Right forelimb (tissue), 1 donor: ENCODE measurements around the gene MYOCD.

Experiments used
- DNase-seq: peaks from one replicate; pipeline ENCODE4 v3.0.0-alpha.2; 2018

Gene MYOCD

DNA sequence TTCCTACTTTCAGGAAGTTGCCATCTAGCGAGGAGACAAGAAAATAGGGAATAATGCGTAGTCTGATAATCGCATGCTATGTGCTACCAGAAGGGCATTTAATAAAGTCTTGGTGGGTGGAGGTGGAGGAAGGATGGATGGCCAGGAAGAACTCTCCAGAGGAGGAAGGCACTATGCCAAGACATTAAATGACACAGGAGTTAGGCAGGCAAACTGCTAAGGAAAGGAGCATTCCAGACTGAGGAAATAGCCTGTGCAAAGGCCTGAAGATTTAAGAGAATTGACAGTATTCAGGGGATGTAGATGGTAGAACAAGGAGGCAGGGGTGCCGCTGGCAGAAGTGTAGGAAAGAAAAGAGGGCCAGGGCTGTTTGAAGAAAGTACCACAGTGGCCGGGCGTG is 104.3 kb downstream of the MYOCD start:
- DNase-seq, result no peak

DNA sequence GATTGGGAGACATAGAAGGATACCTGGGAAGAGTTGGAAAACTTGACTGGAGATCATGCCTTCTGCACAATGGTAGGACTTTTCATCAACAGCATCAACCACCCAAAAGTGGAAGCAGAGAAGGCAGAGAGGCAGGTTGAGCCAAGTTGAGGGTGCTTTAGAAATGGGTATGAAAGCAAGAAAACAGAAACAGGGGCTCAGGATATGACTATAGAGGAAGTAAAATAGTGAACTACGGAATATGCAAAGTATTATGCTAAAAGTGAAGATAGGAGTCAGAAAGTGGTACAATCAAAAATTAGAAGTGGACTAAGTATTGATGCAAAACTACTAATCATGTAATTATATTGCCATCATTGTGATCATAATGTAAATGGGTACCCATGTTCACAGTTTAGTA is 107.5 kb downstream of the MYOCD start:
- DNase-seq, result no peak

DNA sequence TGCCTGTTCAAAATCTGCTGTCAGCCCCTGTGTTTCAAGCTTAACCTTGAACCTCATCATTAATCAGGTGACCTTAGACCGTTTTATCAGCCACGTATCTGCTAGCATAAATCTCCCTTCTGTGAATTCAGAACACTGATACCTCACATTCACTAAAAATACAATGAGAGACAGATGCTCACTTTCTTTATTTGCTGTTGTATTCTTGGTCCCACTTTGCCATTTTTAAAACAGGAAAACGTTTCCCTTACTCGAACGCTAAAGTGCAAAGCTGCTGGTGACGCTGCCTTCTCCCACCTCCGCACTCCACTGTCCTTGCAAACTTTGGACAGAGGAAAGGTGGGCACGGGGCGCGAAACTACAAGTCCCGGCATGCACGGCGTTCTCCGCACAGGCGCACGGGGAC is 123.4 kb downstream of the MYOCD start:
- DNase-seq, result no peak

DNA sequence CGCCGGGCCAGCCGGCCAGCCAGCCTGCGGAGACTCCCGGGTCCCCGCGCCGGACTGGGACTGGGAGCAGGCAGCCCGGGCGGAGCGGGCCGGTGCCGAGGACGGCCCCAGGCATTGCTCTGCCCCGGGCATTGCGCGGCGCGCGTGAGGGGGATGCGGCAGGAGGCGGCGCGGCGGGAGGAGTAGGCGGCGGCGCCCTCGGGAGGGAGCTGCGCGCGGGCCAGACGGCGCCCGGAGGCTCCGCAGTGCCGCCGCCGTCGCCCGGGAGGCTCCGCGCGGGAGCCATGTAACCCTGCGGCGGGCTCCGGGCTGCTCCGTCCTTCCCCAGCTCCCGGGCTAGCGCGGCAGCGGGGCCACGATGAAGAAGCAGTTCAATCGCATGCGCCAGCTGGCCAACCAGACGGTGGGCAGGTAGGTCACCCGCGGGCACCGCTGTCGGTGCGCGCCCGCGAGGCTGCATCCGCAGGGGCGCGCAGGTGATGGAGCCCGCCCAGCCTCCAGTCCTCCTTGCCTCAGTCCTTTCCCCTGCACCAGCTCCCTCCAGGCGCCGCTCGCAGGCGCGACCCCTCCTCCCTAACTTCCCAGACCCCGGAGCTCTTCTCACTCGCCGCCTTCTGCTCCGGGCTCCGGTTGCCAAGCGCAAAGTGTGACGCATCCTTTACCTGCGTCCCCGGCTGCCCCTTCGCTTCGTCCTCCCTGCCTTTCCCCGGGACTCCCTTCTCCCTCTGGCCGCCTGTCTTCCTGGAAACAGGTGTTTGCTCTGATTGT is 124.0 kb downstream of the MYOCD start, which contains the start of gene ARHGAP44:
Gene ARHGAP44, plus strand, starts transcription at position 18 of the 768 bp plus-strand sequence. Its CDS starts 341 bp downstream, at position 359.
- DNase-seq, result peak; percentile 85

DNA sequence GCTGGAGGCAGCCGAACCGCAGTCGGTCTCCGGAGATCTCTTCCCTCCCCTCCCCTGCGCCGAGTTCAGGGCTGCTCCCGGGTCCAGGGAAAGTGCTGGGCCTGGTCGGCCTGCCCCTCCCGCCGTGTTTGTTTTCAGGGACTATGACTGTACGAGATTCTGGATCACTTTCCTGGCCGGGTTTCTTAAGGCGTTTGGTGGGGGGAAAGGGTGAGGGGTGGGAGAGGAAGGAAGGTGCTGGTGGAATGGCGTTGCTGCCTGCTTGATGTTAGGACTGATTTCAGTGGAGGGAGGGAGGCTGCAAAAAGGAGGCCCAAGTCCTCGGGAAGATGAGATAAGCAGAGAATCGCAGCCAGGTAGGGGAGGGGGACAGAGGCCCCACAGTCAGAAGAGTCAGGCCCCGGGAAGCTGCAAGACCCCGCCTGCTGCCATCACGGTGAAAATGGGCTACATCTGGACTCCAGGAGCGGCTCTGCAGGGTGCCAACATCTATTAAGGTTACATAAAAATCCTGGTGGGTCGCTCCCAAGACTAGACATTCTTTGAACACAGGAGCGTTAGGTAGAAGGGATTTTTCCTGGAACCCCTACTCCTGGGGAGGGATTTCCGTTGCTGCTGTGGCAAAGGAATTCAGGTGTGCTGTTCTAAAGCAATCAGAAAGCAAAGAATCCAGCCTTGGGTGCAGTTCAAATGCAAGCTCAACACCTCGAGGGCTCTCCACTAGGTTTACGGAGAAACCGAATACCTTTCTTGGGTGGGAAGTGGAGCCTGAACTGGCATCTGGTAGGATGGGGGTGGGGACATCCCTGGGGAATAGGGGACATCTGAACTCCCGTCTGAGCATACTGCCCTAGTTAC is 124.8 kb downstream of the MYOCD start:
- no peak for DNase-seq

DNA sequence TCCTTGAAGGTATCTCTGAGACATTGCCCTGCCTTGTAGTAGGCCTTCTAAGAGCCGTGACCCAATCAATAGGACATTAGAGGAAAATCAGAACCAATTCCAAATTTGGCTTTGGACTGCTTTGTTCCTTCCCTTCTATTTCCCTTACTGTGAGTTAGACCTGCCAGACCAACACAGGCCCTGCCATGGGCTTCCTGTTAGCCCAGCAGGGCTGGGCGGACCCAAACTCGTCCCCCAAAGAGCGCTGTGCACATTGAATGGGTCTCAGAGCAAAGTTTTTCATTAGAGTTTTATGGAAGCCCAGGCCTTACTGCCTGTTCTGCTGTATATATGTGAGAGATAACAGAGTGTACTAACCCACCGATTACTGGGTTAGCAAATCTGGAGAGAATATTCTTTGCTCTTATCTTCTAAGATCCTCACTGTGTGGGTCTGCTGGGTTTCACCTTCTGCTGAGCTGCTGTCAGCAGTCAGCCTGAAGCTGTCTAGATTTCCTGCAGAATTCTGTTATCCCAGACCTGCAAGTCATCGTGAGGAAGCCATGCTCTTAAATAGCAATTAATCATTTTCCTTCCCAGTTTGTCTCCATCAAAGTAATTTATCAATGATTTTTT is 129.3 kb downstream of the MYOCD start:
- no peak for DNase-seq

DNA sequence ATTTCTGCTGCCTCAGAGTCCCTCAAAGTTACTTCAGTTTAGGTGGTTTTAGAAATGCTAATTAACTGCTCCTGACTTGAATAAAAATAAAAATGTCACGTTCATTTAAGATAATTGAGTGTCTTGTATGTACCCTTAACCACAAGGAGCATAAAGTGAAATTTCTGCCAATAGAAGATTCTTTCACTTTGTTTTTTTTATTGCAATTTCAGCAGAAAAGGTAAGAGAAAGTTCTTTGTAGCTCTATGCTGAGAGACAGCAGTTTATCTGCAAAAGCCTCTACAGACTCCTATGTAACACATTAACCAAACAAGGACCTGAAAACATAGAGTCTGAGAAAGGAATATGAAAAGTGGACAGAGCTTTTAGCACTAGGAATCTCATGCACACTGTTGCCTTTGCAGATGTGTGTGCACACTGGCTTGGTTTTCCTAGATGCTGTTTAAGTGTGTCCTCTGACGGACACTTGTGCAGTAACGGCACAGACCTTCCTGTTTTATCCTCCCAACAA is 135.2 kb downstream of the MYOCD start:
- DNase-seq, result no peak

DNA sequence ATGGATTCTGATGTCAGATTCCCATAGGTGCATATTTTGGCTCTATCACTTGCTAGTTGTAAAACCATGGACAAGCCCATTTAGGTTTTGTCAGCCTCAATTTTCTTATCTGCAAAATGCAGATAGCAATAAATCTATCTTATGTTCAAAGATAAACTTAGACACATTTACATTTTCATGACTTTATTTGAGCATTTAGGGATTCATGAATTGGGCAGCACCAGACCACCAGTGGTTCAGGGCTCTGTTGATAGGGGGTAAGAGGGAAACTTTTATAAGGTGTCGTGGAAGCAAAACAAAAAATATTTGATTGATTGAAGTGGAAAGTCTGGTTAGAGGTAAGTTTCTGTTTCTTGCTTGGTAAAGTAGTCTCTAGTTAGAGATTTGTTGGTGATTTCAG is 140.9 kb downstream of the MYOCD start:
- DNase-seq, result no peak

DNA sequence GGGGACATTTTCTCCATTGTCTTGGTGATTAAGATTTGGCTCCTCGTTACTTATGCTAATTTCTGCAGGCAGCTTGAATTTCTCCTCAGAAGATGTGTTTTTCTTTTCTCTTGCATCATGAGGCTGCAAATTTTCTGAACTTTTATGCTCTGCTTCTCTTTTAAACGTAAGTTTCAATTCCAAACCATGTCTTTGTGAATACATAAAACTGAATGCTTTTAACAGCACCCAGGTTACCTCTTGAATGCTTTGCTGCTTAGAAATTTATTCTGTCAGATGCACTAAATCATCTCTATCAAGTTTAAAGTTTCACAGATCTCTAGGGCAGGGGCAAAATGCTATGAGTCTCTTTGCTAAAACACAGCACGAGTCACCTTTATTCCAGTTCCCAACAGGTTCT is 143.0 kb downstream of the MYOCD start:
- no peak for DNase-seq

DNA sequence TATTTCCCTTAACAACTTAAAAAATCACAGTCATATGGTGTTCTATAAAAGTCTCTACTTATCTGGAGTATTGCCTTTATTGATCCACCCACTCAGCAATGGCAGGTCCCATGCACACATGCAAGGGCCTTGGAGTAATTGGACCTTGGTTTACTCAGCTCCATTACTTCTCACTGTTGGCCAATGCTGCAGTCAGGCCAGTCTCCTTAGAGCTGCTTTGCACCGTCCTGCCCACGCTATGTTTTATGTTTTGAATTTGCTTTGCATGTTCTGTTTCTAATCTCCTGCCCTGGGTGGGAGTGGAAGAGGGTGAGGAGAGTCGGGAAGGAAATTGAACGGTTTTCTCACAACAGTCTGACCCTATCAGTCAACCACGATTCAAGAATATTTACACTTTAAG is 147.2 kb downstream of the MYOCD start:
- no peak for DNase-seq

DNA sequence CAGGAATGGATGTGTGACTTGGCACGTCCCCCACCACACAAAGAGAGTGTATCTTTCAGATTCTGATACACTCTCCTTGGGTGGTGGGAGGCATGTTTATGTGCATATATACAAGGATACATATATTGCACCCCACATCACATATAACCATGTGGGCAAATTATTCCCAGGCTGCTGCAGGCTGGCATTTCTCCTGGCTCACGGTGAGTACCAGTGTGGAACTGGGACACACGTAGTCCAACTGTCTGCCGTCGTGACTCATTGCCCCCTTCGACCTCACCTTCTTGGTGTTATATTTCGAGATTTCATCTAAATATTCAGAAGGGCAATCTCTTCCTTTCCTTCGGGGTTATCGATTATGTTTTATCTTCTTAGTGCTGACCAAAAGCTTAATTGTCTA is 148.0 kb downstream of the MYOCD start:
- no peak for DNase-seq

DNA sequence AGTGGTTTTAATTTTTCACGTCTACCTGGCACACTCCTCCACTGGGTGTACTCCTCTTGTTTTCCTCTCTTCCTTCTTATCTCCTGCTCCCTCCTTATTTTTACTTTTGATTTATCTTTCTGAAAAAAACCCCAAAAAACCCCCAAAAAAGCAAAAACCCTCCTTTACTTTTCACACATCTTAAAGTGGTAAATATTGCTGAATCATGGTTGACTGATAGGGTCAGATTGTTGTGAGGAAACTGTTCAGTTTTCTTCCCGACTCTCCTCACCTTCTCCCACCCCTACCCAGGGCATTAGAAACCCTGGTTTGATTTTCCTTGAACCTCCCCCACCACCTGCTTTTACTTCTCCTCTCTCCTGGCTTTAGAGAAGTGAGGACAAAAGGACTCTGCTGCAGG is 149.0 kb downstream of the MYOCD start:
- DNase-seq, result no peak

DNA sequence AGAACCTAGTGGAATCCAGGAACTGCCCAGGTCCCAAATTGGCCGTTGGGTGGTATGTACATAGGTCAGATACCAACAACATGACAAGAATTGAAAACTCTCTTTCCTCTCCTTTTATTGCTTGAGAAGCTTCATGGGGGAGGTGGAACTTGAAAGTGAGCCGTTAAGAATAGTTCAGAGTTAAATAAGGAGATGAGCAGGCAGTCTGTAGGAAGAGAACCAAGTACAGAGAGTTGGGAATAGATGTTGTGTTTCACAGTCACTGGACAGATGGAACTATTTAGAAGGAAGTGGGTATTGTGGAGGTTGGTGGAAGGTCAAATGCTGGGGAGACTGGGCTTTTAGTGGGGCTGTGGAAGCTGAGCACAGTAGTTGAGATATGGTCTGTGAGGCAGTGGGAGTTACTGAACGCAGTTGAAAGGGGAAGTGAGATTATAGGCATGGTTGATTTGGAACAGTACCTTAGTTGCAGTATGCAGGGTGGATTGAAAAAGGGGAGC is 150.0 kb downstream of the MYOCD start:
- DNase-seq, result no peak
